RWPE1 (cell line): ENCODE results near the gene RASGRF2.

Source experiments
- CTCF ChIA-PET: fragments of 350-600 bp; sonication (Branson Sonifier 250); formaldehyde crosslinking; extraction: SDS; loops from one replicate; lab custom pipeline; 2021; lab: Yijun Ruan, JAX
- POLR2A ChIA-PET: fragments of 400-600 bp; formaldehyde crosslinking; extraction: SDS; loops from one replicate; lab custom pipeline; 2020; ENCODE audit warnings: antibody characterized with exemption; ENCODE audit not compliant: low non-redundant PET; lab: Yijun Ruan, JAX
- DNase-seq: peaks from one replicate; pipeline ENCODE4 v3.0.0; 2012; ENCODE audit warnings: low spot score
- H3K27ac ChIP-seq: fragments of 450-650 bp; 2 replicates; pipeline ENCODE4 v1.5.1; 2017
- CTCF ChIP-seq: fragments of 450-650 bp; conservative IDR thresholded peaks from 2 replicates; pipeline ENCODE4 v1.5.1; 2017; ENCODE audit warnings: low read depth, mild to moderate bottlenecking

Gene RASGRF2

GRCh38 chr5:80973027-80973426 lies 12.9 kb downstream of the RASGRF2 start:
- POLR2A ChIA-PET, result no interaction called here
- DNase-seq, result no peak
- H3K27ac ChIP-seq, result no peak overlapping the region
- no peak for TF ChIP-seq CTCF
- CTCF ChIA-PET, result no interaction called here

GRCh38 chr5:80975065-80975464 lies 14.9 kb downstream of the RASGRF2 start:
- no peak overlapping the region for H3K27ac ChIP-seq
- DNase-seq, result no peak
- no peak for TF ChIP-seq CTCF
- CTCF ChIA-PET, result interaction anchor here (0.6 kb wide), 3 partner anchors 160 to 964 kb away, joined by 3 to 5 read pairs (median 4); no protein-coding TSS in a partner anchor
- POLR2A ChIA-PET, result no interaction called here

- TF ChIP-seq CTCF, result no peak
- POLR2A ChIA-PET, result no interaction called here
- no peak overlapping the region for H3K27ac ChIP-seq
- DNase-seq, result no peak
- CTCF ChIA-PET, result no interaction called here
These were observed 16.8 kb downstream of the RASGRF2 start for GRCh38 chr5:80976985-80977384.

DNA sequence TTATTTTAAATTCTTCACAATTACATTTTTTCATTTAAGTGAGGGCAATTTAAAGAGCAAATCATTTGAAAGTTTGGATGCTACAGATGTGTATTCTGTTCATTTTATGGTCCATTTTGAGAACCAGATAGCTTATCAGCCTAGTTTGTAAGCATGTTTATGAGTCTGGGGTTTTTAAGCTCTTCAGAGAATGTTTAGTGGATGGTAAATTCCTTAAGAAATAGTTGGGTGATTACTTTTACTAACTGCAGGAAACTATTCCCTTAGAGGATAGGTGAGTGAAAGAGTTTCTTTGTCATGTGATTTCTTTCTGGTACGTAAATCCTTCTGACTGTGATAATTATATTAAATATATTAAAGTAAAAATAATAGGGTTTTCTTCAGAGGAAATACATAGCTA lies 17.6 kb downstream of the RASGRF2 start:
- ChIA-PET POLR2A (no interaction called here), CTCF (no interaction called here)
- H3K27ac ChIP-seq, result no peak overlapping the region
- no peak for TF ChIP-seq CTCF
- no peak for DNase-seq

DNA sequence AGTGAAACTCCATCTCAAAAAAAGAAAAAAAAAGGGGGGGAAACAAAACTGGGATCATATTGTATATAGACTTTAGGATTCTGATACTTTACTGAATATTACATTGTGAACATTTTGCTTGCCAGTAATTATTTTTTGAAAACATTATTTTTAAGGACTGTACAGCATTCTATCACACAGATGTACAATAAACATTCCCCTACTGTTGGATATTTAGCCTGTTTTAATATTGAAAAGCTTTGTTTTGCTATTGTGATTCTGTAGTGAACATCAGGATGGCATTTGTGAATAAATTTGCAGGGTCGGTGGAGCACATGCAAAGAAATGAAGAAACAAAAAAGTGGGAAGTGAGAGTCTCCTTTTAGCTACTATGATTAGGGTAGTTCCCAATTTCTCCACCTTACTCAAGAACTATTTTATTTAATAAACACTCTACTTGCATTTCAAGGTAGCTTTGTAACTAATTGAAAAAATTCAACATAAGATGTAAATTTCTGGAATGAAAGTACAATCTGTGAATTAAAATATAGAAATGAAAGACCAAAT lies 18.7 kb downstream of the RASGRF2 start:
- ChIA-PET CTCF (interaction anchor here (0.7 kb wide), 1 partner anchor 55 kb away, joined by 3 read pairs; no protein-coding TSS in a partner anchor), POLR2A (no interaction called here)
- no peak overlapping the region for H3K27ac ChIP-seq
- DNase-seq, result no peak
- no peak for TF ChIP-seq CTCF

DNA sequence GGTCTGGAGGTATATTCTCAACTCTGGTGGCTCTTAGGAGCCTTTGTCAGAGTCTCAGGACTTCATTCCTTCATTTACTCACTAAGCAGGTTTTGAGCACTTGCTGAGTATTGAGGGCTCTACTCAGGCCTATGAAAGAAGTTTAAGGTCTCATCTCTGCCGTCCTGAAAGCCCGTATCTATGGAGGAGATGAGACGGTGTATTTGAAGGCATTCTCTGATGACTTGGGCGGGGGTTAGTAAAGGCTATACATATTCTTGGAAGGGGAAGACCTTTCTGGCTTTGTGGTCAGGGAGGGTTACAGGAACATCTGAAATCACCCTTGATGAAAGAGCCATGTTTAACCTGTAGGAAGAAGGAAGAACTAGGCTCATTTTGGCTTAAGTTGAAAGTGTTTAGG lies 21.9 kb downstream of the RASGRF2 start:
- TF ChIP-seq CTCF, result no peak
- no peak overlapping the region for H3K27ac ChIP-seq
- DNase-seq, result no peak
- ChIA-PET CTCF (no interaction called here), POLR2A (no interaction called here)
